Measurements from ENCODE around the gene RNU1-3. TPM values are rescaled to one million over a fixed set of nuclear protein-coding genes. Genes with fewer than 3 reads are reported as not detected.
"Not testable (repeated sequence)": the region's sequence is repeated elsewhere in the genome, so short reads cannot be mapped to it uniquely, and the experiment has no call there.

The RNU1-3 gene
- total RNA-seq, 5 donors from 2014 or later (not counting 1 experiment from before 2014, with no cell fraction given), result 2,148 to 4,743 (median 3,650) TPM

DNA sequence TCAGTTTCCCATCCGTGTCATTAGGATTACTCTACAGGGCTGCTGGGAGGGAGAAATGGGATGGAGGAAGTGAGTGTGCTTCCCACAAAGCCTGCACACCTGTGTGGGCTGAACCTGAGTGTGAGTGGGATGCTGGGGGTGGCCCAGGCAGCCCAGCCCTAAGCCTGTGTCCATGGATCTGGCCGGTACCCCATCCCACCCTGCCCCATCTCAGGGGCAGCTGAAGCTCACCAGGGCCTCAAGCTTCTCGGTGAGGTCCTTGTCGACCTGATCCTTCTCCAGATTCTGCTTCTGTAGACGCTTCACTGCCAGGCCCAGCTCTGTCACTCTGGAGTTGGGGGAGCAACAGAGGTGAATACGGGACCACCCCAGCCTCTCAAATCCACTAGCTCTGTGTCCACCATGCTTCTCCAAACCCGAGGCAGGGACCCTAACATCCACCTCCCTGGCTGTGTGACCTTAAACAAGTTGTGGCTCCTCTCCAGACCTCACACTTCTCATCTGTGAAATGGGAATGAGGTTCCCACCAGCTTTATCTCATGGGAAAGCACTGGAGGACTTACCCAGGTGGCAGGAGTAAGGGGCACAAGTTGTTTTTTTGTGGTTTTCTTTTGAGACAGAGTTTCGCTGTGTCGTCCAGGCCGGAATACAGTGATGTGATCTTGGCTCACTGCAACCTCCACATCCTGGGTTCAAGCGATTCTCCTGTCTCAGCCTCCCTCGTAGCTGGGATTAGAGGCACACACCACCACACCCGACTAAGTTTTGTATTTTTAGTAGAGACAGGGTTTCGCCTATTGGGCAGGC is 34.5 kb downstream of the RNU1-3 start:
- POLR2A ChIA-PET, result not testable (repeated sequence)

DNA sequence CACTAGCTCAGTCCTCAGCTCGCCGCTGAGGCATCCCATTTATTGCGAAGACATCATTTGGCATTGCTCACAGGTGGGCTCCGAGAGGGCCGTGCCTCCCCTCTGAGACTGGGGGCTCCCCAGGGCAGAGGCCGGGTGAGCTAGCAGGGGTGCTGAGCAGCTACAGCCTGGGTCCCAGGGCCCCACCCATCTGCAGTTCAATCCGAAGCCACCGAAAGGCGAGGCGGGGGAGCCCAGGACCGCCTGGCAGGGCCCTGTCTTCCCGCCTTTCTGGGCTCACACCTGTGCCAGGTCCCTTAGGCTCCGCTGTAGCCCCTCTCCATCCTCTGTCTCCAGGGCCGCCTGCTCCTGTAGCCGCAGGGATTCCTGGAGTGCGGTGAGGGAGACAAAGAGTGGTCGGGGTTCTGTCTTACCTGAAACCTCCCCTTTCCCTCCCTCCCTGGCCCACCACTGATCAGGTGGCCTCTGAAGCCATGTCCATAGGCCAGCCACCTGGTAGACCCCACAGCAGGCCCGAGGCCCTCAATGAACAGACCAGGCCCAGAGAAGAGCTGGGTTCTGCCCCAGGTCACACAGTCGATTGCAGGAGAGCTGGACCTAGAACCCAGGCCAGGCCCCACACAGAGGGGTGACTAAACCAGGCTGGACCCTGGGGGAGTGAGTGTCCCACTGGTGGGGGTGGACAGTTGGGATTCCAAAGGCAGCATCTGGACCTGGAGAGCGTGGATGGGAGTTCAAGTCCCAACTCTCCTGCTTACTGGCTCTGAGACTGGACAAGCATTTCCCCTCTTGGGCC is 35.3 kb downstream of the RNU1-3 start:
- ATAC-seq (replicated peaks in 1 of 4), result no peak

More for the DNA sequence above, 34.5 kb downstream of the RNU1-3 start:
- Histone ChIP-seq H3K4me1 (ENCODE audit: control insufficient read depth in 1 of 2, extremely low read depth in 1 of 2, insufficient read depth in 2 of 2, low read length in 2 of 2) (peaks cover 0 to 11% of the 10 kb centered on the region in 2 experiments), H3K36me3 (ENCODE audit: control insufficient read depth in 2 of 2, extremely low read depth in 1 of 2, insufficient read depth in 1 of 2, low read length in 1 of 2) (peaks cover 50 to 92% of the 10 kb centered on the region in 2 donors)
- ATAC-seq (replicated peaks in 1 of 4); H3K27ac Mint-ChIP-seq; H3K27me3 Mint-ChIP-seq; H3K4me3 Mint-ChIP-seq; H3K4me3 ChIP-seq (ENCODE audit: control insufficient read depth in 1 of 2, extremely low read depth in 1 of 2, low read length in 1 of 2); CTCF ChIA-PET; H3K9me3 ChIP-seq; H3K27ac ChIP-seq (ENCODE audit: low read length); H3K4me1 Mint-ChIP-seq; H3K27me3 ChIP-seq (replicated peaks in 1 of 2; ENCODE audit: control insufficient read depth in 2 of 2, extremely low read depth in 1 of 2, insufficient read depth in 2 of 2, low read length in 1 of 2); H3K9me3 Mint-ChIP-seq: not testable (repeated sequence)
- H3K36me3 Mint-ChIP-seq, result peaks cover 57% of the 10 kb centered on the region
- 96% methylated on average over 12 of the region's 14 CpGs for WGBS (ENCODE audit: insufficient coverage)
- peak in 5 of 35 experiments; percentile 0 to 24 (median 5) for DNase-seq

DNA sequence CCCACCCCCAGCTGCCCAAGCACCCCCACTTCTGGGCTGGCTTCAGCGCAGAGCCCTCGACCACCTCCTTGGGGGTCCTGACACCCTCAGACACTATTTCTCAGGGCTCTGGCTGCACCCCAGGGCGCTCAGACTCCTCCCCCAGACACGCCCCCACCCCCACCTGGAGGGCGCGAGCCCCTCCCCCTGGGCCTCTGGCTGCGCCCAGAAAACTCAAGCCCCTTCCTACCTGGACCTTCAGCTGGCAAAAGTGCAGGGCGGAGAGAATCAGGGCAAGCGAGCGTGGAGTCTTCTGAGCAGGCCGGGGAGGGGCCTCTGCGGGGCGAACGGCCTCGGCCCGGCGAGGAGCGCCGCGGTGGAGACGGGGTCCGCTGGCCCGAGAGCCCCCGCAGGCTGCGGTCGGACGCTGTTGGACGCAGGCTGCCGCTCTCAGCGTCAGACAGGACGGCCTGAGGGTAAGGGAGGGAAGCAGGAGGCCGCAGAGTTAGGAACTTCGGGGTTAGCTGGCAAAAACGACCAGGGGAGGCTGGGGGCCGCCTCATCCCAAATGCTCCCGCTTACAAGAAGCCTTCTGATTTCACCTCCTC is 36.0 kb downstream of the RNU1-3 start:
- no peaks in the 10 kb centered on the region for H3K9me3 ChIP-seq
- 97% methylated on average over 36 of the region's 36 CpGs for WGBS (ENCODE audit: insufficient coverage)
- Mint-ChIP-seq H3K4me3 (no peak overlapping the region), H3K27ac (no peak overlapping the region), H3K36me3 (peaks cover 67% of the 10 kb centered on the region), H3K4me1 (peaks cover 0 to 9% (median 4%) of the 10 kb centered on the region in 3 donors), H3K27me3 (no peaks in the 10 kb centered on the region), H3K9me3 (no peaks in the 10 kb centered on the region)
- DNase-seq (peak in 5 of 35 experiments; percentile 2 to 37 (median 6)), ATAC-seq (replicated peaks in 1 of 4) (no peak)
- peaks cover 0 to 7% of the 10 kb centered on the region in 2 experiments for H3K4me1 ChIP-seq (ENCODE audit: control insufficient read depth in 1 of 2, extremely low read depth in 1 of 2, insufficient read depth in 2 of 2, low read length in 2 of 2)
- H3K4me3 ChIP-seq (ENCODE audit: control insufficient read depth in 1 of 2, extremely low read depth in 1 of 2, low read length in 1 of 2), result no peak overlapping the region
- CTCF ChIA-PET, result interaction anchor here in 1 of 2 donors (0.6 kb wide), 1 partner anchor 81 kb away, joined by 4 read pairs; no protein-coding TSS in a partner anchor
- peaks cover 57 to 93% of the 10 kb centered on the region in 2 donors for H3K36me3 ChIP-seq (ENCODE audit: control insufficient read depth in 2 of 2, extremely low read depth in 1 of 2, insufficient read depth in 1 of 2, low read length in 1 of 2)
- POLR2A ChIA-PET, result interaction anchor here in 1 of 2 donors (0.5 kb wide), 1 partner anchor 74 kb away, joined by 3 read pairs; no protein-coding TSS in a partner anchor
- H3K27ac ChIP-seq (ENCODE audit: low read length), result no peak overlapping the region
- H3K27me3 ChIP-seq (replicated peaks in 1 of 2; ENCODE audit: control insufficient read depth in 2 of 2, extremely low read depth in 1 of 2, insufficient read depth in 2 of 2, low read length in 1 of 2), result no peaks in the 10 kb centered on the region

More for the DNA sequence above, 35.3 kb downstream of the RNU1-3 start:
- Mint-ChIP-seq H3K4me1 (peaks cover 0 to 9% (median 4%) of the 10 kb centered on the region in 3 donors), H3K27ac (no peak overlapping the region), H3K36me3 (peaks cover 60% of the 10 kb centered on the region), H3K27me3 (no peaks in the 10 kb centered on the region), H3K9me3 (no peaks in the 10 kb centered on the region), H3K4me3 (no peak overlapping the region)
- ChIA-PET POLR2A (interaction anchor here in 1 of 2 donors (0.5 kb wide), 1 partner anchor 74 kb away, joined by 3 read pairs; no protein-coding TSS in a partner anchor), CTCF (interaction anchor here in 1 of 2 donors (0.6 kb wide), 1 partner anchor 81 kb away, joined by 4 read pairs; no protein-coding TSS in a partner anchor)
- Histone ChIP-seq H3K27me3 (replicated peaks in 1 of 2; ENCODE audit: control insufficient read depth in 2 of 2, extremely low read depth in 1 of 2, insufficient read depth in 2 of 2, low read length in 1 of 2) (no peaks in the 10 kb centered on the region), H3K4me1 (ENCODE audit: control insufficient read depth in 1 of 2, extremely low read depth in 1 of 2, insufficient read depth in 2 of 2, low read length in 2 of 2) (peaks cover 0 to 7% of the 10 kb centered on the region in 2 experiments), H3K36me3 (ENCODE audit: control insufficient read depth in 2 of 2, extremely low read depth in 1 of 2, insufficient read depth in 1 of 2, low read length in 1 of 2) (peaks cover 50 to 91% of the 10 kb centered on the region in 2 donors), H3K9me3 (no peaks in the 10 kb centered on the region), H3K27ac (ENCODE audit: low read length) (no peak overlapping the region), H3K4me3 (ENCODE audit: control insufficient read depth in 1 of 2, extremely low read depth in 1 of 2, low read length in 1 of 2) (no peak overlapping the region)
- peak in 6 of 35 experiments; percentile 0 to 40 (median 5) for DNase-seq
- WGBS (ENCODE audit: insufficient coverage), result 95% methylated on average over 20 of the region's 20 CpGs

DNA sequence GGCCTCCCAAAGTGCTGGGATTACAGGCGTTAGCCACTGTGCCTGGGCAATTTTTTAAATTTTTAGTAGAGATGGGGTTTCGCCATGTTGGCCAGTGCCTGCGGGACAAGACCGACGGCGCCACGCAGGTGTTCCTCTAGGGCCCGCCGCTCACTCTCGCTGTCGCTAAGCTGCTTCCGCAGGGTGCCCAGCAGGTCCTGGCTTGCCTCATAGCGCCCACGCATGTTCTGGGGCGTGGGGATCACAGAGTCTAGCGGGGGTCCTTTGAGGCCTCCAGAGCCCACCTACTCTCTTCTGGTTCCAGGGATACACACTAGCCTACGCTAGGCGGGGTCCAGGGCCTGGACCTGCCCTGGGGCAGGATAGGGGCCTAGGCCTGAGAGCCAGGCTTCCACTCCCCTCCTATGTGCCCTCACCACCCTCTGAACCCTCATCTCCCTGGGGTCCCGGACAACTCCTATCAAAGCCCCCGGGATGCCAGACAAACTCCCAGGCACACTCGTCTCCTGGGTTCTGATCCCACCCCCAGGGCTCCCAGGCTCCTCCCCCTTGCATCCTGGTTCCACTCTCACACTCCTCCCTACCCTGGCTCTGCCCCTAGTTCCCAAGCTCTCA is 36.7 kb downstream of the RNU1-3 start:
- H3K27me3 ChIP-seq (replicated peaks in 1 of 2; ENCODE audit: control insufficient read depth in 2 of 2, extremely low read depth in 1 of 2, insufficient read depth in 2 of 2, low read length in 1 of 2); H3K9me3 ChIP-seq; H3K4me3 Mint-ChIP-seq; H3K4me3 ChIP-seq (ENCODE audit: control insufficient read depth in 1 of 2, extremely low read depth in 1 of 2, low read length in 1 of 2); POLR2A ChIA-PET; H3K27me3 Mint-ChIP-seq; ATAC-seq (replicated peaks in 1 of 4); H3K4me1 Mint-ChIP-seq; H3K27ac Mint-ChIP-seq; H3K4me1 ChIP-seq (ENCODE audit: control insufficient read depth in 1 of 2, extremely low read depth in 1 of 2, insufficient read depth in 2 of 2, low read length in 2 of 2); H3K9me3 Mint-ChIP-seq; H3K27ac ChIP-seq (ENCODE audit: low read length); CTCF ChIA-PET: not testable (repeated sequence)
- peaks cover 64 to 92% of the 10 kb centered on the region in 2 donors for H3K36me3 ChIP-seq (ENCODE audit: control insufficient read depth in 2 of 2, extremely low read depth in 1 of 2, insufficient read depth in 1 of 2, low read length in 1 of 2)
- 98% methylated on average over 21 of the region's 21 CpGs for WGBS (ENCODE audit: insufficient coverage)
- DNase-seq, result peak in 5 of 35 experiments; percentile 0 to 31 (median 6)
- peaks cover 72% of the 10 kb centered on the region for H3K36me3 Mint-ChIP-seq

DNA sequence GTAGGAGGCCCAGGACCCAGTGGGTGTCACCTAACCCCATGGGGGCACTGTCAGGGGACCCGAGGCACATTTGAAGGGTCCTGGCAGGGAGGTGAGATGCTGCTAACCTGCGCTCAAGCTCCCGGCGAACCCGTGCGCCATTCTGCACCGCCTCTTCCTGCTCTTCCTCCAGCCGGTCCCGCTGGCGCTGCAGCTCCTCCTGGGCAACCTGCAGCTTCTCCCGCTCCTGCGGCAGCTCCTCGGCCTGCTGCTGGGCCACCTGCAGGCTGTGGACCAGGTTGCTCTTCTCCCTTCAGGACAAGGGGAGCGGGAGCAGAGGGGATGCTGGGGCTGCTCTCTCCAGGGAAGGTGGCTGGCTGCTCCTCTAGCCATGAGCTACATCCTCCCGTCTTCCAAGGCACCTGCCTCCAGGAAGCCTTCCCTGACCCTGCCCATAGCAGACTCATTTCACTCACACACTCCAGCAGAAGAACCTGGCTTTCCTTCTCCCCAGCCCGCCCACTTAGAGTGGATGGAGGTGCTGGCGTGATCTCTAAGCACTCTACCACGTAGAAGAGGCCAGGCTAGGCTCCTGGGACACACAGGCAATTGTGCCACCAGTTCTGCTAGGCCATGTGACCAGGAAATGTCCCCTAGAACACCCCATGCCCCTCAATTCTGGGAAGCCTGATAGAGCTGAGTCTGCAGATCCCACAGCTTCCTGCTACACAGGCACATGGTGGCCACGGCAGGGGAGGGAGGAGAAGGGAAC is 38.2 kb downstream of the RNU1-3 start:
- Histone ChIP-seq H3K36me3 (ENCODE audit: control insufficient read depth in 2 of 2, extremely low read depth in 1 of 2, insufficient read depth in 1 of 2, low read length in 1 of 2) (peaks cover 64 to 90% of the 10 kb centered on the region in 2 donors), H3K4me1 (ENCODE audit: control insufficient read depth in 1 of 2, extremely low read depth in 1 of 2, insufficient read depth in 2 of 2, low read length in 2 of 2) (peaks cover 0 to 7% of the 10 kb centered on the region in 2 experiments), H3K27ac (ENCODE audit: low read length) (no peak overlapping the region), H3K27me3 (replicated peaks in 1 of 2; ENCODE audit: control insufficient read depth in 2 of 2, extremely low read depth in 1 of 2, insufficient read depth in 2 of 2, low read length in 1 of 2) (no peaks in the 10 kb centered on the region), H3K4me3 (ENCODE audit: control insufficient read depth in 1 of 2, extremely low read depth in 1 of 2, low read length in 1 of 2) (no peak overlapping the region), H3K9me3 (no peaks in the 10 kb centered on the region)
- ATAC-seq (replicated peaks in 1 of 4) (no peak), DNase-seq (peak in 5 of 35 experiments; percentile 0 to 35 (median 6))
- Mint-ChIP-seq H3K9me3 (no peaks in the 10 kb centered on the region), H3K36me3 (peaks cover 62% of the 10 kb centered on the region), H3K4me3 (no peak overlapping the region), H3K27me3 (no peaks in the 10 kb centered on the region), H3K4me1 (peaks cover 0 to under 1% (median 0%) of the 10 kb centered on the region in 3 donors), H3K27ac (no peak overlapping the region)
- ChIA-PET POLR2A (interaction anchor here in 1 of 2 donors (0.7 kb wide), 1 partner anchor 670 kb away, joined by 5 read pairs; no protein-coding TSS in a partner anchor), CTCF (interaction anchor here in 1 of 2 donors (0.6 kb wide), 2 partner anchors 79 to 262 kb away, joined by 3 to 4 read pairs; no protein-coding TSS in a partner anchor)
- 96% methylated on average over 19 of the region's 19 CpGs for WGBS (ENCODE audit: insufficient coverage)

All from T-cell (primary cell).